NCI-H146 treated with DMSO at 0.1 percent for 48 hours (cell line): Measurements from ENCODE around the gene MTA1.
A peak's percentile ranks its signal among the peaks of the same experiment; 100 is the strongest.

ENCODE experiments used
- DNase-seq: peaks from one replicate; lab custom pipeline; 2025; ENCODE audit not compliant: unreplicated experiment; lab: John Stamatoyannopoulos, UW

The MTA1 gene

DNA sequence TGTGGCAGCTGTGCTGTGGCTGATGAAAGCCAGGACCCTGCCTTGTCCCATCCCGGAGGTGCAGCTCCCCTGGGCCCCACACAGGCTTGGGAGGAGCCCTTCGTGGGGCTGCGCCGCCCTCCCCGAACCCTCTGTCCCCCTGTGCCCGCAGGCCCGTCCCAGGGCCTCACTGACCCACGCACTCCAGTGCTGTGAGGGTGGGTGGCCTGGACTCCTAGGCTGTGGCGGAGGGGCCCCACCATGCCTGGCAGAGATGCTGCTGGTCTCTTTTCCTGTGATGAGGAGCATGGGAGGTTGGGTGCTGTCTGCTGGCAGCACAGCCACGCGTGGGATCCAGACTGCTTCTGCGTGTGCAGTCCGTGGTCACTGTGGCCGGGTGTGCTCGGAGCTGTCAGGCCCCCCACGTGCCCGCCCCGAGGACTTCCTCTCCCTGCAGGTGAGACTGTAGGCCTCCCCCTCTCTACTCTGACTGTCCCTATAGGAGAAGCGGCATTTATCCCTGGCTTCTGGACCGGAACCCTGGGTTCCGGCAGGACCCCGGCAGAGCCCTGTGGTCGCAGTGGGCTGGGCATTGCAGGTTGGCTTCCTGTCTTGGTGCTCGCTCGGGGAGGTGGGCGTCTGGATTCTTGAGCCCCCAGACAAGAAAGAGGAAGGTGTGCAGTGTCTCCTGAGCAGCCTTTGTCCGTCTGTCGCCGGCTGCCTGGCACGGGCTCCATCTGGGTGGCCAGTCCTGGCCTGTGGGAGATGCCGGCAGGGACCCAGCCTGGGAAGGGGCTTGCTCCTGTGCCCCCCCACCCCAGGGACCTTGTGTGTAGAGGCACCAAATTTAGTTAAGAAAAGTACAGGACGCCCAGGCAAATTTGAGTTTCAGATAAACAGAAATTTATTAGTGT, 2.3 kb downstream of the MTA1 start:
- no peak for DNase-seq

DNA sequence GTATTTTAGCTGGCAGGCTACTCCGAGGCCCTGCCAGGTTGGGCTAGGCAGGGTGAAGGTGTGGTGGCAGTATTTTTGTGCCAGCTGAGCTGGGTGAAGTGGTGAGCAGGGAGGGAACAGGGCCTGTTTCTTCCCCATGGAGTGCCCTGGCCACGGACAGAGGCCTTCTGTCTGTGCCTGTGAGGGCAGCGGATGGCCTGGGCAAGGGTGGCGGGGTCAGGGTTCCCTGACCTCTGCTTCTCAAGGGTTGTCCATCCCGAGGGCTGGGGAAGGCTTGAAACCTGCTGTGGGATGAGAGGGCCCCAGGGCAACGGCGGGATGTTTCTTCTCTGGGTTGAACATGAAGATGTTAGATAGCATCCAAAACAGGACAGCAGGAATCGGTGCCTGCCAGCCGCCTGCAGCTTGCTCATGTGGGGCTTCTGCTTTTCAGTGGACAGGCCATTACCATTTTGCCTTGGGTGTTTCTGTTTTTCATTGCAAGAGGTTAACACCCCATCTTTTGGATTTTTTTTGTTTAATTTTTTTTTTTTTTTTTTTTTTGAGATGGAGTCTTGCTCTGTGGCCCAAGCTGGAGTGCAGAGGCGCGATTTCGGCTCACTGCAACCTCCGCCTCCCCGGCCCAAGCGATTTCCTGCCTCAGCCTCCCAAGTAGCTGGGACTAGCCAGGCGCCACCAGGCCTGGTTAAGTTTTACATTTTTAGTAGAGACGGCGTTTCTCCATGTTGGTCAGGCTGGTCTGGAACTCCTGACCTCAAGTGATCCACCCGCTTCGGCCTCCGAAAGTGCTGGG, 3.3 kb downstream of the MTA1 start:
- no peak for DNase-seq

- DNase-seq = no peak
Observed at GRCh38 chr14:105423488-105424195, 4.0 kb downstream of the MTA1 start.

DNA sequence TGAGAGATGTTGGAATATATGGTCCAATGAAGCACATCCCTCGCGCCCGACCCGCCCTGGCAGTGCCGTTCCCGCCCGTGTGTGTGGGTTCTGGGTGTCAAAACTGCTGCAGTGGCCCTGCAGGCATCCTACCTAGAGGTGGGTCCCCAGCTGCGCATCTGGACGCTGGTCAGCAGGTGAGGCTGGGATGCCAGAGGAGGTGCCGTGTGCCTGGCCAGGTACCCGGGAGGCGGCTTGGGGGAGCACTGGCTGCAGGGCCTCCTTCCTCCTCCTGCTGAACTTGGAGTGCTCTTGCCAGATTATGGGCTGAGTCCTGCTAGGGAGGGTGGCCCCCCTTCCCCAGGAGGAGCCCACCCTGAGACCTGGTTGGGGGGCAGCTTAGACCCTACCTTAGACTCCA, 5.2 kb downstream of the MTA1 start:
- no peak for DNase-seq

- no peak for DNase-seq
Observed at GRCh38 chr14:105425823-105426247, 6.2 kb downstream of the MTA1 start.

- no peak for DNase-seq
Observed at GRCh38 chr14:105426416-105427130, 6.9 kb downstream of the MTA1 start.

DNA sequence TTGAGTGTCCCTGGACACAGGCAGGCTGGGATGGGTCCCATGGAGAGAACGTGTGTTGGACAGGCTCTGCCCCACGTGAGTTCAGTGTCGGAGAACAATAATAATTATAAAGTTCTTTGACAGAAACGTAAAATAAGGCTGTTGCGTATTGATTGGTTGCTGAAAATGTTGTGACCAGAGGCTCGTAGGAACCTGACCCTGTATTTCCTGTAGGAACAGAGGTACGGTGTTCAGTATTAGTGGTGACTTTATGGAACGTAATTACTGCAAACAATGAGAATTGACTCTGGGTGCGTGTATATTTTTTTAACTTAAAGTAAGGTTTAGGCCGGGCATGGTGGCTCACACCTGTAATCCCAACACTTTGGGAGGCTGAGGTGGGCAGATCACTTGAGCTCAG, 7.8 kb downstream of the MTA1 start:
- no peak for DNase-seq

GRCh38 chr14:105427936-105428485, 8.4 kb downstream of the MTA1 start:
- no peak for DNase-seq

DNA sequence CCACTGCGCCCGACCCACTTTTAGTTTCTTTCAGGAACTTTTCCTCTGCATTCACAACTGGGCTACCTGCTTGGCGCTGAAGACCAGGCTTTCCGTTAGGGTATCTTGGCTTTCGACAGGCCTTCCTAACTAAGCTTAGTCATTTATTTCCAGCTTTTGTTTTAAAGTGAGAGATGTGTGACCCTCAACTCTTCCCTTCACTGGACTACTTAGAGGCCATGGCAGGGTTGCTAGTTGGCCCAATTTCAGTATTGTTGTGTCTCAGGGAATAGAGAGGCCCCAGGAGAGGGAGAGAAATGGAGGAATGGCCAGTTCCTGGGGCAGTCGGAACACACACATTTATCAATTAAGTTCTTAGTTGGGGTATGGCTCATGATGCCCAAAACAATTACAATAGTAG, 10.4 kb downstream of the MTA1 start:
- no peak for DNase-seq

- no peak for DNase-seq
Observed at GRCh38 chr14:105430565-105430964, 10.9 kb downstream of the MTA1 start.

DNA sequence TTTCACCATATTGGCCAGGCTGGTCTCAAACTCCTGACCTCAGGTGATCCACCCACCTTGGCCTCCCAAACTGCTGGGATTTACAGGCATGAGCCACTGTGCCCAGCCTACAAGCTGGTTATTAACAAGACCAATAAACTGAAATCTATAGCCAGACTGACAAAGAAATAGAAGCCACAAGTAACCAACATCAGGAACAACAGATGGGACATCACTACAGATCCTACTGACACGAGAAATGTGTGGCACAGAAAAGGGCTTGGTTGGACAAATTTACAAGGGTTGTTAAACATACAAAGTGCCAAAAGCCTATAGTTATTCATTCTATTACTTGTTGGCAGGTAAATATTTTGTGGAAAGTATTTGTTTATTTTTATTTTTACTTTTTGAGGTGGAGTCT, 11.6 kb downstream of the MTA1 start:
- no peak for DNase-seq

- DNase-seq = no peak
Observed at GRCh38 chr14:105432657-105433056, 13.0 kb downstream of the MTA1 start.

DNA sequence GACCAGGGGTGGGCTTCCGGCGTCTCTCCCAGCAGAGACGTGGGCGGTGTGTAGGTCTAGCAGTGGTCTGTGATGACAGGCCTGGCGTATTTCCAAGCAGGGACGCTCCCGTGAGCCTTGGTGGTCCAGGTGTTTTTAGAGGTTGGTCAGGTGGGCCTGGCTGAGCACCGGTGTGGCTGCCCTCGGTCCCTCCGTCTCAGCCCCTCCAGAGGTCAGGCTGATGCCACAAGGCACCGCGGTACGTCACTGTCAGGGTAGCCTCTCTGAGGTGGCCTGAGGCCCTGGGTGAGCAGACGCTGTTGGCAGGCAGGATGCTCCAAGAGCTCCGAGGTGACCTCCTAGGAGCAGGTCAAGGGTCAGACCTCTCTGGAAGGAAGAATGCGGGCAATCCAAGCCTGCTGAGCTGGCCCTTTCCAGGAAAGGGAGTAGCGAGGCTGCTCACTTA, 13.6 kb downstream of the MTA1 start:
- no peak for DNase-seq

DNA sequence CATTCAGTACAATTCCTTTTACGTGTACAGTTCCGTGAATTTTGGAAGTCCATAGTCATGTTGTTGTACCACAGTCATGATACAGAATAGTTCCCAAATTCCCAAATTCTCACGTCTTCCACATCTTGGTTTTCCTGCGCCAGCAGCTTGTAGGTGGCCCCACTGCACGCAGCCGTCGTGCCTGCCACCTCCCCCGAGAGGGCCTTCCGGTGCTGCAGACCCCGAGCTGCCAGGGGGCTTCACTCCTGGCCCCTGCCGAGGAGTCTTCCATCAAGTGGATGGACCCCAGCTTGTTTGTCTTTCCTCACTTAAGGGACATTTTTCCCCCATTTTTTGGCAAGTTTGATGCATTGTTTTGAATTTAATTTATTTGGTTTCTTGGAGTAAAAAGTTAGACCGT, 16.8 kb downstream of the MTA1 start:
- DNase-seq = no peak

DNA sequence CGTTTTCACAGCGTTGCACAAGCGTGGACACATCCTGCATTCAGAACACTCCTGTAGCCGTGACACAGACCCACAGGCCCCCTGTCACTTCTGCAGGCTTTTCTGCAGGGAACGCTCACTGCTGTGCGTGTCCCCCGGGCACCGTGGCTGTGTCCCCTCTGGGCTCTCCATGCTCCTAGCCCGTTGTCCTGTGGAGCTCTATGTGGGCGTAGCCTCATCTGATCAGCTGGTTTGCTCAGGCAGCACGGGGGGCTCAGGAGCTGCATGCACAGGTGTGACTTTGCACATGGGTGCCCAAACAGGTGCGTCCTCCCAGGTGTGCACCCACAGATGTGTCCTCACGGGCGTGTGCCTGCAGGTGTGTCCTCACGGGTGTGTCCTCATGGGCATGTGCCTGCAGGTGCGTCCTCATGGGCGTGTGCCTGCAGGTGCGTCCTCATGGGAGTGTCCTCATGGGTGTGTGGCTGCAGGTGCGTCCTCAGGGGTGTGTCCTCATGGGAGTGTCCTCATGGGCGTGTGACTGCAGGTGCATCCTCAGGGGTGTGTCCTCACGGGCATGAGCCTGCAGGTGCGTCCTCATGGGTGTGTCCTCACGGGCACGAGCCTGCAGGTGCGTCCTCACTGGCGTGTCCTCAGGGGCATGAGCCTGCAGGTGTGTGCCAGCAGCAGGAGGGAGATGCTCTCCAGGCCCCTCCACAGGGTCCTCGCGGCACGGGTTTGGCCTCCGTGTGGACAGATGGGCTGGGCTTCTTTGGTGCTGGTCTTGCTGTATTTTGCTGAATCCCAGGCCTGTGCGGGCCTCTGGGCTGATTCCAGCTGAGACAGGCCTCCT, 17.5 kb downstream of the MTA1 start:
- DNase-seq = peak; percentile 58

GRCh38 chr14:105437723-105438500, 18.3 kb downstream of the MTA1 start:
- no peak for DNase-seq

DNA sequence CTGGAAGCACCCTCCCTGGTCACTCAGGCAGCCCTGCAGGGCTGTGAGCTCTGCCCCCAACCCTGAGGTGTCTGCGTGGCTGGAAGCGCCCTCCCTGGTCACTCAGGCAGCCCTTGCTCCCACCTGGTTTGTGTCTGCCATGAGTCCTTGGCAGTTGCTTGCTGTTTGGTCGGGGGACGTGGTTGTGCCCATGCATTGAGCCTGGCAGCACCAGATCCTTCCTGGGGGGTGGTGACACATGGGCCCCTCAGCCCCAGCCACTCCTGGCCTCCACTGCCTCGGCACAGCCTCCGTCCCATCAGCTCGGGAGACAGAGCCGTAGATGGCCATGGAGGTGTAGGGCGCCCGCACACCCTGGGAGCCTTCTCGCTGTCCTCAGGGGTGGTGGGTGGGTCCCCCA, 19.6 kb downstream of the MTA1 start:
- no peak for DNase-seq

- DNase-seq = no peak
Observed at GRCh38 chr14:105439710-105440553, 20.3 kb downstream of the MTA1 start.
